HepG2 (cell line): ENCODE measurements around the gene EHD1. TPM values are rescaled to one million over a fixed set of nuclear protein-coding genes. Genes with fewer than 3 reads are reported as not detected.
A peak's percentile ranks its signal among the peaks of the same experiment; 100 is the strongest.

Experiments
- ATAC-seq: fragments of 200-7000 bp; cut with Tn5 transposase; 3 replicates; pipeline ENCODE4 v1.9.1; 2020; ENCODE audit warnings: mild to moderate bottlenecking, moderate library complexity
- BruUV-seq: library from RNA; stranded (reverse); fragments of 400-500 nt; replicated peaks from 2 replicates; lab custom pipeline; 2021; lab: Mats Ljungman, UMichigan
- CTCF ChIA-PET: fragments of 300-600 bp; formaldehyde crosslinking; extraction: SDS; loops from one replicate; lab custom pipeline; 2021; ENCODE audit warnings: low total read pairs, inconsistent platforms, low intra/inter-chr PET ratio; lab: Yijun Ruan, JAX
- POLR2A ChIA-PET: fragments of 350-600 bp; sonication (Branson Sonifier 250); formaldehyde crosslinking; loops from one replicate; lab custom pipeline; 2020; ENCODE audit warnings: antibody characterized with exemption, inconsistent platforms; lab: Yijun Ruan, JAX
- DNase-seq: peaks from one replicate; pipeline ENCODE4 v3.0.0-alpha.2; 2015; ENCODE audit warnings: low spot score
- FAIRE-seq: peaks from 3 replicates; lab custom pipeline; 2011; peaks lifted over from hg19 to GRCh38; lab: Jason Lieb, UNC
- H2AFZ ChIP-seq: one replicate; pipeline ENCODE4 v1.6.1; 2011; ENCODE audit warnings: low read length, inconsistent platforms
- H3K27ac ChIP-seq: fragments of 300-600 bp; 3 replicates; pipeline ENCODE4 v1.8.0; 2011; ENCODE audit warnings: mixed run types, mild to moderate bottlenecking, mixed read lengths, low read length, inconsistent platforms; ENCODE audit not compliant: insufficient read depth; ENCODE audit errors: extremely low read length
- H3K27me3 ChIP-seq, 2 experiments: fragments of 200-600 bp in 1 of 2; 2 replicates in 1 of 2; 3 replicates in 1 of 2; pipeline versions ENCODE4 v1.6.0 to v1.8.0; 2011; ENCODE audit warnings: low read length in 2 of 2, mild to moderate bottlenecking in 2 of 2, moderate library complexity in 2 of 2, inconsistent platforms in 1 of 2; ENCODE audit not compliant: insufficient read depth in 2 of 2, control insufficient read depth in 1 of 2
- H3K36me3 ChIP-seq, 2 experiments: fragments of 200-600 bp in 1 of 2; replicated peaks in 1 of 2; 2 replicates in 1 of 2; 3 replicates in 1 of 2; pipeline versions ENCODE4 v1.5.1 to v1.8.0; 2011; ENCODE audit warnings: low read length in 2 of 2, inconsistent platforms in 1 of 2; ENCODE audit not compliant: insufficient read depth in 2 of 2, control insufficient read depth in 1 of 2
- H3K4me1 ChIP-seq: 2 replicates; pipeline ENCODE4 v1.5.1; 2012; ENCODE audit warnings: low read length, inconsistent platforms; ENCODE audit not compliant: insufficient read depth
- H3K4me2 ChIP-seq: 2 replicates; pipeline ENCODE4 v1.6.0; 2011; ENCODE audit warnings: low read depth, low read length, inconsistent platforms
- H3K4me3 ChIP-seq, 3 experiments: fragments of 200-600 bp in 1 of 3; sonication (generic), shearing (Covaris generic) in 1 of 3; replicated peaks in 1 of 3; 2 replicates each; pipeline ENCODE4 v1.5.1; 2011 to 2016; ENCODE audit warnings: low read length in 3 of 3, inconsistent platforms in 2 of 3, low read depth in 2 of 3, mild to moderate bottlenecking in 2 of 3, control low read depth in 1 of 3, mixed read lengths in 1 of 3; ENCODE audit not compliant: insufficient read depth in 1 of 3
- H3K79me2 ChIP-seq: one replicate; pipeline ENCODE4 v1.6.1; 2011; ENCODE audit warnings: low read length, inconsistent platforms; ENCODE audit not compliant: insufficient read depth
- H3K9ac ChIP-seq: 2 replicates; pipeline ENCODE4 v1.6.0; 2011; ENCODE audit warnings: mild to moderate bottlenecking, low read depth, low read length, inconsistent platforms; ENCODE audit not compliant: insufficient read depth
- H3K9me3 ChIP-seq: 2 replicates; pipeline ENCODE4 v1.5.1; 2012; ENCODE audit warnings: mild to moderate bottlenecking, low read length
- H4K20me1 ChIP-seq: 2 replicates; pipeline ENCODE4 v1.6.0; 2011; ENCODE audit warnings: inconsistent platforms, mild to moderate bottlenecking, low read length, moderate library complexity; ENCODE audit not compliant: insufficient read depth
- ATF7 ChIP-seq, 2 experiments: fragments of 450-650 bp in 1 of 2; sonication (generic) in 1 of 2; formaldehyde crosslinking in 1 of 2; IDR thresholded peaks; 2 replicates each; pipeline versions ENCODE4 v1.4.0 to v1.6.1; 2016 to 2020; ENCODE audit warnings: antibody characterized with exemption in 1 of 2, mild to moderate bottlenecking in 1 of 2, missing genetic modification reagents in 1 of 2
- ATF7-NPFF ChIP-seq: sonication (generic); formaldehyde crosslinking; IDR thresholded peaks from 2 replicates; pipeline ENCODE4 v1.8.1; 2023; ENCODE audit warnings: mild to moderate bottlenecking, low read depth, missing genetic modification reagents, moderate library complexity
- CEBPB ChIP-seq: IDR thresholded peaks from 2 replicates; pipeline ENCODE4 v1.6.1; 2011; ENCODE audit warnings: low read depth, low read length, improper control_type of control experiment, borderline replicate concordance
- DDIT3 ChIP-seq: sonication (generic); formaldehyde crosslinking; IDR thresholded peaks from 2 replicates; pipeline ENCODE4 v1.4.0; 2020; ENCODE audit warnings: mild to moderate bottlenecking, missing genetic modification reagents
- DMAP1 ChIP-seq: IDR thresholded peaks from 2 replicates; pipeline ENCODE4 v1.6.1; 2016
- ELF1 ChIP-seq: sonication (generic); formaldehyde crosslinking; IDR thresholded peaks from 2 replicates; pipeline ENCODE4 v1.4.0; 2020; ENCODE audit warnings: missing genetic modification reagents
- GABPA ChIP-seq, 2 experiments: IDR thresholded peaks; 2 replicates each; pipeline ENCODE4 v1.6.1; 2011 to 2016; ENCODE audit warnings: low read depth in 2 of 2, low read length in 1 of 2, missing biosample characterization in 1 of 2, missing genetic modification characterization in 1 of 2
- GABPB1 ChIP-seq: IDR thresholded peaks from 2 replicates; pipeline ENCODE4 v1.6.1; 2016; ENCODE audit warnings: mild to moderate bottlenecking, missing genetic modification reagents, moderate library complexity, missing compliant biosample characterization
- HCFC1 ChIP-seq: fragments of 150-350 bp; IDR thresholded peaks from 2 replicates; pipeline ENCODE4 v1.6.1; 2014; ENCODE audit warnings: low read depth, low read length
- HINFP ChIP-seq: sonication (generic); formaldehyde crosslinking; IDR thresholded peaks from 2 replicates; pipeline ENCODE4 v1.4.0; 2020; ENCODE audit warnings: low read depth, mild to moderate bottlenecking, missing genetic modification reagents
- HMGA1 ChIP-seq: sonication (generic); formaldehyde crosslinking; conservative IDR thresholded peaks from 2 replicates; pipeline ENCODE4 v1.4.0; 2020; ENCODE audit warnings: missing genetic modification reagents
- IRF1 ChIP-seq: sonication (generic); formaldehyde crosslinking; IDR thresholded peaks from 2 replicates; pipeline ENCODE4 v1.4.0; 2020; ENCODE audit warnings: low read depth, mild to moderate bottlenecking, missing genetic modification reagents
- KDM1A ChIP-seq: IDR thresholded peaks from 2 replicates; pipeline ENCODE4 v1.6.1; 2016; ENCODE audit warnings: missing compliant biosample characterization
- NFIC ChIP-seq: IDR thresholded peaks from 2 replicates; pipeline ENCODE4 v1.6.1; 2012; ENCODE audit warnings: mild to moderate bottlenecking, low read length, inconsistent platforms
- PAF1 ChIP-seq: IDR thresholded peaks from 2 replicates; pipeline ENCODE4 v1.6.1; 2016; ENCODE audit warnings: missing genetic modification reagents, missing compliant biosample characterization
- SOX5 ChIP-seq: IDR thresholded peaks from 2 replicates; pipeline ENCODE4 v1.6.1; 2016; ENCODE audit warnings: borderline replicate concordance
- TOPORS ChIP-seq: sonication (generic); formaldehyde crosslinking; IDR thresholded peaks from 2 replicates; pipeline ENCODE4 v1.8.0; 2023; ENCODE audit warnings: mild to moderate bottlenecking, missing genetic modification reagents
- ZBTB7B ChIP-seq: sonication (generic); formaldehyde crosslinking; IDR thresholded peaks from 2 replicates; pipeline ENCODE4 v1.4.0; 2020; ENCODE audit warnings: missing genetic modification reagents
- ZNF879 ChIP-seq: sonication (generic); formaldehyde crosslinking; IDR thresholded peaks from 2 replicates; pipeline ENCODE4 v1.8.1; 2023; ENCODE audit warnings: missing genetic modification reagents
- ZSCAN20 ChIP-seq: sonication (generic); formaldehyde crosslinking; IDR thresholded peaks from 2 replicates; pipeline ENCODE4 v1.4.0; 2020; ENCODE audit warnings: missing genetic modification reagents, mild to moderate bottlenecking, borderline replicate concordance
- WGBS: methylation state at CpG from one replicate; pipeline ENCODE4 v1.1.6; 2017; ENCODE audit warnings: low lambda C conversion rate; 5-methylcytosine and 5-hydroxymethylcytosine counted together
- in situ Hi-C: cut with HindIII; loops from 2 replicates; pipeline ENCODE4 v1.10.0; 2017; ENCODE audit warnings: low pct_unique_long_range_greater_than_20kb; ENCODE audit not compliant: extremely low pct_ligation_motif_present
- intact Hi-C: fragments of 100-400 bp; cut with micrococcal nuclease; formaldehyde crosslinking; loops from one replicate; pipeline ENCODE4 v1.10.0; 2022; ENCODE audit not compliant: unreplicated experiment
- polyA plus RNA-seq, 8 experiments: library from polyadenylated mRNA; depleted of rRNA in 3 of 8; stranded (reverse) in 7 of 8; unstranded in 1 of 8; fragments of >200 nt; fragmentation: Illumina TruSeq in 4 of 8; extraction: Trizol in 4 of 8; gene quantifications; 2 replicates each; pipeline versions ENCODE4 v1.2.1 to v1.2.3, GENCODE V29; 2011 to 2016; ENCODE audit warnings: low read depth in 4 of 8, missing spikeins in 1 of 8, mixed read lengths in 1 of 8; ENCODE audit not compliant: insufficient read depth in 1 of 8
- total RNA-seq, 5 experiments: library from RNA; depleted of rRNA; stranded (reverse); fragments of >200 nt; fragmentation: Illumina TruSeq; extraction: Trizol; gene quantifications; 2 replicates each; pipeline ENCODE4 v1.2.3, GENCODE V29; 2016; ENCODE audit warnings: low read depth in 1 of 5

Gene EHD1
- total and polyA plus RNA-seq, 2 of the 13 experiments (the other 11 are each of a cell fraction or from before 2014, with no cell fraction given): 23.6 to 26.6 TPM

GRCh38 chr11:64845129-64845775 lies 33.2 kb downstream of the EHD1 start (continued):
- TF ChIP-seq ZNF879 (CRISPR knock-in tag) (no peak), NFIC (no peak), ZSCAN20 (CRISPR knock-in tag) (no peak), GABPA (IDR thresholded peaks at IDR 0.05; ENCODE audit: low read depth, low read length) (no peak), GABPA (CRISPR knock-in tag; IDR thresholded peaks at IDR 0.05; ENCODE audit: low read depth) (no peak), CEBPB (peak; percentile 63; the same call in 1 of the 2 replicates), IRF1 (CRISPR knock-in tag) (no peak), SOX5 (CRISPR knock-in tag) (no peak), KDM1A (CRISPR knock-in tag) (peak; percentile 95)
- TF ChIP-seq, all 625 proteins: peak for 16

GRCh38 chr11:64844330-64845128 lies 33.9 kb downstream of the EHD1 start, which contains the start of gene CDC42BPG:
Gene CDC42BPG (minus strand): TSS chr11:64844653. CDS start chr11:64844569, 84 bp downstream.
- H3K4me1 ChIP-seq: peaks cover 71% of the 10 kb centered on the region
- peak within 1 kb of the TSS; percentile 99 for H3K4me2 ChIP-seq
- intact Hi-C loops: loop anchor here (5.0 to 10.0 kb wide), 3 partner anchors 42 to 153 kb away; partner anchors contain the start of genes BATF2 and MAP4K2
- WGBS: 13% methylated on average over 13 of the region's 96 CpGs
- H3K27me3 ChIP-seq: no peaks in the 10 kb centered on the region; a peak in 1 of 5 replicates
- in situ Hi-C loops: loop anchor here (5.0 kb wide), 2 partner anchors 42 to 48 kb away; partner anchors contain the start of gene MAP4K2
- ChIA-PET POLR2A (interaction anchor here (1.0 to 4.5 kb wide), 8 partner anchors 22 to 154 kb away, joined by 3 to 20 read pairs (median 6); partner anchors contain the start of genes MAP4K2 and SF1), CTCF (interaction anchor here (1.9 kb wide), 1 partner anchor 50 kb away, joined by 8 read pairs; no protein-coding TSS in a partner anchor)
- peak within 1 kb of the TSS; percentile 15 for H3K27ac ChIP-seq
- H4K20me1 ChIP-seq: no peaks in the 10 kb centered on the region
- DNase-seq: peak; percentile 27
- no peak within 1 kb of the TSS for H2AFZ ChIP-seq
- no peaks in the 10 kb centered on the region for H3K36me3 ChIP-seq
- H3K9ac ChIP-seq: peak within 1 kb of the TSS; percentile 44
- no peaks in the 10 kb centered on the region for H3K79me2 ChIP-seq
- FAIRE-seq: no peak
- H3K4me3 ChIP-seq: peak within 1 kb of the TSS; percentile 57 to 84 (median 68)
- ATAC-seq: peak; percentile 58
- no TSS peak for BruUV-seq
- no peaks in the 10 kb centered on the region for H3K9me3 ChIP-seq
- TF ChIP-seq GABPB1 (CRISPR knock-in tag) (peak; percentile 75), DMAP1 (CRISPR knock-in tag) (no peak; the same call in 1 of the 2 replicates), DDIT3 (no peak), PAF1 (CRISPR knock-in tag) (no peak), ZBTB7B (peak; percentile 55; the same call in 1 of the 2 replicates), HINFP (0 out of 2 replicates have a peak, but pooled peaks have one; percentile 38), TOPORS (CRISPR knock-in tag) (no peak), ATF7-NPFF (CRISPR knock-in tag) (peak; percentile 25; the same call in 1 of the 2 replicates), HMGA1 (CRISPR knock-in tag) (no peak), HCFC1 (peak; percentile 49; the same call in 1 of the 2 replicates), ATF7 (IDR thresholded peaks at IDR 0.05) (no peak), ATF7 (CRISPR knock-in tag; IDR thresholded peaks at IDR 0.05) (no peak), ELF1 (CRISPR knock-in tag) (peak; percentile 39; the same call in 1 of the 2 replicates)
